ENCODE data around the gene GNG7.

The GNG7 gene

DNA sequence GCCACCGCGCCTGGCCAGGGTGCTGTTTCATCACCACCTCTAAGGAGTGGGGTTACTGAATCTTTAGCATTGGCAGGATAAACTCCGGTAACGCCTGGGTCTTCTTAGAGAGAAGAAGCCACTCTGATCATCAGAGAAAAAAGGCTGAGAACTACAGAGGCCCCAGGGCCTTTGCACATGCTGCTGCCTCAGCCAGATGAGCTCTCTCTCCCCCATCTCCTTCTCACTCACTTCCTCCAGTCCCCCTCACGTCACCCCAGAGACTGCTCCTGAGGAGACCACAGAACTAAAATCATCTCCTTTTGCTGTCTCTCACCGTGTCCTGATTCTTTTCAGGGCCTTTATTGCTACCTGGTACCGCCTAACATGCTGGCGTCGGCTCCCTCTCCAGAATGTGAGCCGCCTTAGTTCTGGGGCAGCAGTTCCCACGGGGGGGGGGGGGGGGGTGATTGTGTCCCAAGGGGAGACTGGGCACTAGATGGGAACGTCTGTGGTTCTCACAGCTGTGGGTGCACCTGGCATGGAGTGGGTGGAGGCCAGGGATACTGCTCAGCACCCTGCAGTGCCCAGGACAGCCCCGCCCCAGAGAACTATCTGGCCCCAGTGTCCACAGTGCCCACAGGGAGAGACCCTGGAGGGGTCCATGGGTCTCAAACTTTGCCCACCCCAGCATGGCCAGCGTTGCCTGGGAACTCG is 23.8 kb upstream of the GNG7 start:
- ATAC-seq: no peak
- no peak for TF ChIP-seq ARNTL (CRISPR knock-in tag; IDR thresholded peaks at IDR 0.05; ENCODE audit: borderline replicate concordance, low read depth)
- no peak for TF ChIP-seq ZFP3 (CRISPR knock-in tag; IDR thresholded peaks at IDR 0.05)
- no peak for TF ChIP-seq ZC3H10 (CRISPR knock-in tag; IDR thresholded peaks at IDR 0.05)
- TF ChIP-seq OSR1 (CRISPR knock-in tag; IDR thresholded peaks at IDR 0.05): no peak
- TF ChIP-seq ZNF8 (CRISPR knock-in tag; IDR thresholded peaks at IDR 0.05): no peak
- TF ChIP-seq GLIS3 (CRISPR knock-in tag; IDR thresholded peaks at IDR 0.05): no peak
- TF ChIP-seq TCF4 (CRISPR knock-in tag; IDR thresholded peaks at IDR 0.05; ENCODE audit: borderline replicate concordance): no peak
- no peak for TF ChIP-seq RARB (CRISPR knock-in tag; IDR thresholded peaks at IDR 0.05)
- no peak for TF ChIP-seq ISL1 (CRISPR knock-in tag; IDR thresholded peaks at IDR 0.05)
- TF ChIP-seq, protein P1, sequence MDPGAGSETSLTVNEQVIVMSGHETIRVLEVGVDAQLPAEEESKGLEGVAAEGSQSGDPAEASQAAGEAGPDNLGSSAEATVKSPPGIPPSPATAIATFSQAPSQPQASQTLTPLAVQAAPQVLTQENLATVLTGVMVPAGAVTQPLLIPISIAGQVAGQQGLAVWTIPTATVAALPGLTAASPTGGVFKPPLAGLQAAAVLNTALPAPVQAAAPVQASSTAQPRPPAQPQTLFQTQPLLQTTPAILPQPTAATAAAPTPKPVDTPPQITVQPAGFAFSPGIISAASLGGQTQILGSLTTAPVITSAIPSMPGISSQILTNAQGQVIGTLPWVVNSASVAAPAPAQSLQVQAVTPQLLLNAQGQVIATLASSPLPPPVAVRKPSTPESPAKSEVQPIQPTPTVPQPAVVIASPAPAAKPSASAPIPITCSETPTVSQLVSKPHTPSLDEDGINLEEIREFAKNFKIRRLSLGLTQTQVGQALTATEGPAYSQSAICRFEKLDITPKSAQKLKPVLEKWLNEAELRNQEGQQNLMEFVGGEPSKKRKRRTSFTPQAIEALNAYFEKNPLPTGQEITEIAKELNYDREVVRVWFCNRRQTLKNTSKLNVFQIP (CRISPR knock-in tag; IDR thresholded peaks at IDR 0.05; ENCODE audit: borderline replicate concordance, low read depth): no peak
- no peak for TF ChIP-seq SNAI2 (CRISPR knock-in tag; IDR thresholded peaks at IDR 0.05)
- no peak for TF ChIP-seq CSDC2 (CRISPR knock-in tag; IDR thresholded peaks at IDR 0.05)
- TF ChIP-seq, protein P2, sequence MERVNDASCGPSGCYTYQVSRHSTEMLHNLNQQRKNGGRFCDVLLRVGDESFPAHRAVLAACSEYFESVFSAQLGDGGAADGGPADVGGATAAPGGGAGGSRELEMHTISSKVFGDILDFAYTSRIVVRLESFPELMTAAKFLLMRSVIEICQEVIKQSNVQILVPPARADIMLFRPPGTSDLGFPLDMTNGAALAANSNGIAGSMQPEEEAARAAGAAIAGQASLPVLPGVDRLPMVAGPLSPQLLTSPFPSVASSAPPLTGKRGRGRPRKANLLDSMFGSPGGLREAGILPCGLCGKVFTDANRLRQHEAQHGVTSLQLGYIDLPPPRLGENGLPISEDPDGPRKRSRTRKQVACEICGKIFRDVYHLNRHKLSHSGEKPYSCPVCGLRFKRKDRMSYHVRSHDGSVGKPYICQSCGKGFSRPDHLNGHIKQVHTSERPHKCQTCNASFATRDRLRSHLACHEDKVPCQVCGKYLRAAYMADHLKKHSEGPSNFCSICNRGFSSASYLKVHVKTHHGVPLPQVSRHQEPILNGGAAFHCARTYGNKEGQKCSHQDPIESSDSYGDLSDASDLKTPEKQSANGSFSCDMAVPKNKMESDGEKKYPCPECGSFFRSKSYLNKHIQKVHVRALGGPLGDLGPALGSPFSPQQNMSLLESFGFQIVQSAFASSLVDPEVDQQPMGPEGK (CRISPR knock-in tag; IDR thresholded peaks at IDR 0.05; ENCODE audit: borderline replicate concordance): no peak

DNA sequence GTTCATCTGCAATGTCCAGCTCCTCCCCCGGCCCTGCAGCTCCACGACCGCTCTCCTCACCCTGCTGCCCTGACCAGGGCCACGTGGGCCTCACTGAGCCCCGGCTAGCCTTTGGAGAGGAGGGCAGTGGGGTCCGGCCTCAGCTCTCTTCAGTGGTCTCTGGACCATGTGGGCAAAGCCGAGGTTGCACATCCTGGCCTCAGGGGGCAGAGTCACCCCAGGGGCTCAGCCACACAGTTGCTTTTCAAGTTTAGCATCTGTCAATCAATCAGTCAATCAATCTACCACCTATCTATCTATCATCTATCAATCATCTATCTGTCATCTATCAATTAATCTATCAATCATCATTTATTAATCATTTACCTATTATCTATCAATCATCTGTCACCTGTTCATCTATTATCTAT is 21.7 kb upstream of the GNG7 start:
- TF ChIP-seq TOX (CRISPR knock-in tag; IDR thresholded peaks at IDR 0.05; ENCODE audit: borderline replicate concordance) (no peak), ZNF565 (CRISPR knock-in tag; conservative IDR thresholded peaks at IDR 0.05; ENCODE audit: low read depth) (no peak), TCF4 (CRISPR knock-in tag; IDR thresholded peaks at IDR 0.05; ENCODE audit: borderline replicate concordance) (no peak), BACH2 (CRISPR knock-in tag; IDR thresholded peaks at IDR 0.05; ENCODE audit: borderline replicate concordance) (no peak), ZNF8 (CRISPR knock-in tag; IDR thresholded peaks at IDR 0.05) (no peak), OSR1 (CRISPR knock-in tag; IDR thresholded peaks at IDR 0.05) (no peak)
- TF ChIP-seq, protein P2 (CRISPR knock-in tag; IDR thresholded peaks at IDR 0.05; ENCODE audit: borderline replicate concordance): no peak
- no peak for ATAC-seq

DNA sequence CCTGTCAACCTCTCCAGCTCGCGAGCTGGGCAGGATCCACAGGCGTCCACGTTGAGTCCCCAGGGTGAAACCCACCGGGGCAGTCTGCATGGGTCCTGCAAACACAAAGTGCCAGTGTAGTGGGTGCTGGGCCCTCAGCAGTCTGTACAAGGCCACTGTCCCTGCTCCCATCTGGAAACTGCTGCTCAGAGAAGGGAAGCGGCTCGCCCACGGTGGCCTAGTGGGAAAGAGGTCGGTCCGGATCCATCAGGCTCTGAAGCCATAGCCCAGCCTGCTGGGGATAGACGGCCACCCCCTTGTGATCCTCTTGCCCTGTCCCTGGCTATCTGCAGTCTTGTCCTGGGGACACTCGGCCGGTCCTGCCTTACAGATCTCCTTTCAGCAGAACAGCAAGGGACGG is 21.3 kb upstream of the GNG7 start:
- ATAC-seq: no peak
- TF ChIP-seq ZFP30 (CRISPR knock-in tag; IDR thresholded peaks at IDR 0.05) (no peak), ESRRG (CRISPR knock-in tag; IDR thresholded peaks at IDR 0.05) (no peak), PPARA (CRISPR knock-in tag; IDR thresholded peaks at IDR 0.05; ENCODE audit: borderline replicate concordance) (no peak), RARB (CRISPR knock-in tag; IDR thresholded peaks at IDR 0.05) (no peak), ZNF70 (CRISPR knock-in tag; IDR thresholded peaks at IDR 0.05) (no peak), ZNF8 (CRISPR knock-in tag; IDR thresholded peaks at IDR 0.05) (no peak), ISL1 (CRISPR knock-in tag; IDR thresholded peaks at IDR 0.05) (no peak), GLIS3 (CRISPR knock-in tag; IDR thresholded peaks at IDR 0.05) (no peak), ZFP3 (CRISPR knock-in tag; IDR thresholded peaks at IDR 0.05) (no peak), ZNF565 (CRISPR knock-in tag; conservative IDR thresholded peaks at IDR 0.05; ENCODE audit: low read depth) (no peak)
- TF ChIP-seq, protein P3, sequence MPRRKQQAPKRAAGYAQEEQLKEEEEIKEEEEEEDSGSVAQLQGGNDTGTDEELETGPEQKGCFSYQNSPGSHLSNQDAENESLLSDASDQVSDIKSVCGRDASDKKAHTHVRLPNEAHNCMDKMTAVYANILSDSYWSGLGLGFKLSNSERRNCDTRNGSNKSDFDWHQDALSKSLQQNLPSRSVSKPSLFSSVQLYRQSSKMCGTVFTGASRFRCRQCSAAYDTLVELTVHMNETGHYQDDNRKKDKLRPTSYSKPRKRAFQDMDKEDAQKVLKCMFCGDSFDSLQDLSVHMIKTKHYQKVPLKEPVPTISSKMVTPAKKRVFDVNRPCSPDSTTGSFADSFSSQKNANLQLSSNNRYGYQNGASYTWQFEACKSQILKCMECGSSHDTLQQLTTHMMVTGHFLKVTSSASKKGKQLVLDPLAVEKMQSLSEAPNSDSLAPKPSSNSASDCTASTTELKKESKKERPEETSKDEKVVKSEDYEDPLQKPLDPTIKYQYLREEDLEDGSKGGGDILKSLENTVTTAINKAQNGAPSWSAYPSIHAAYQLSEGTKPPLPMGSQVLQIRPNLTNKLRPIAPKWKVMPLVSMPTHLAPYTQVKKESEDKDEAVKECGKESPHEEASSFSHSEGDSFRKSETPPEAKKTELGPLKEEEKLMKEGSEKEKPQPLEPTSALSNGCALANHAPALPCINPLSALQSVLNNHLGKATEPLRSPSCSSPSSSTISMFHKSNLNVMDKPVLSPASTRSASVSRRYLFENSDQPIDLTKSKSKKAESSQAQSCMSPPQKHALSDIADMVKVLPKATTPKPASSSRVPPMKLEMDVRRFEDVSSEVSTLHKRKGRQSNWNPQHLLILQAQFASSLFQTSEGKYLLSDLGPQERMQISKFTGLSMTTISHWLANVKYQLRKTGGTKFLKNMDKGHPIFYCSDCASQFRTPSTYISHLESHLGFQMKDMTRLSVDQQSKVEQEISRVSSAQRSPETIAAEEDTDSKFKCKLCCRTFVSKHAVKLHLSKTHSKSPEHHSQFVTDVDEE (CRISPR knock-in tag; IDR thresholded peaks at IDR 0.05): no peak
- TF ChIP-seq, protein P1 (CRISPR knock-in tag; IDR thresholded peaks at IDR 0.05; ENCODE audit: borderline replicate concordance, low read depth): no peak
